Breast epithelium (tissue), 3 donors: ENCODE measurements around the gene CLHC1.

ENCODE experiments used
- POLR2A ChIP-seq: fragments of 450-650 bp; IDR thresholded peaks from one replicate; pipeline ENCODE4 v1.6.1; 2016; ENCODE audit warnings: antibody characterized with exemption, mild to moderate bottlenecking, moderate library complexity
- POLR2AphosphoS5 ChIP-seq, 3 donors: sonication (generic); formaldehyde crosslinking; IDR thresholded peaks; one replicate each; pipeline ENCODE4 v1.6.1; 2017; ENCODE audit warnings: antibody characterized with exemption in 3 of 3
- TF ChIP-seq, protein P1 (sequence below), 3 donors: fragments of 450-650 bp; IDR thresholded peaks; one replicate each; pipeline ENCODE4 v1.5.1; 2016 to 2017; ENCODE audit warnings: antibody characterized with exemption in 3 of 3, mild to moderate bottlenecking in 3 of 3, moderate library complexity in 3 of 3

- no peak for TF ChIP-seq POLR2AphosphoS5 (IDR thresholded peaks at IDR 0.05)
- TF ChIP-seq, protein P1, sequence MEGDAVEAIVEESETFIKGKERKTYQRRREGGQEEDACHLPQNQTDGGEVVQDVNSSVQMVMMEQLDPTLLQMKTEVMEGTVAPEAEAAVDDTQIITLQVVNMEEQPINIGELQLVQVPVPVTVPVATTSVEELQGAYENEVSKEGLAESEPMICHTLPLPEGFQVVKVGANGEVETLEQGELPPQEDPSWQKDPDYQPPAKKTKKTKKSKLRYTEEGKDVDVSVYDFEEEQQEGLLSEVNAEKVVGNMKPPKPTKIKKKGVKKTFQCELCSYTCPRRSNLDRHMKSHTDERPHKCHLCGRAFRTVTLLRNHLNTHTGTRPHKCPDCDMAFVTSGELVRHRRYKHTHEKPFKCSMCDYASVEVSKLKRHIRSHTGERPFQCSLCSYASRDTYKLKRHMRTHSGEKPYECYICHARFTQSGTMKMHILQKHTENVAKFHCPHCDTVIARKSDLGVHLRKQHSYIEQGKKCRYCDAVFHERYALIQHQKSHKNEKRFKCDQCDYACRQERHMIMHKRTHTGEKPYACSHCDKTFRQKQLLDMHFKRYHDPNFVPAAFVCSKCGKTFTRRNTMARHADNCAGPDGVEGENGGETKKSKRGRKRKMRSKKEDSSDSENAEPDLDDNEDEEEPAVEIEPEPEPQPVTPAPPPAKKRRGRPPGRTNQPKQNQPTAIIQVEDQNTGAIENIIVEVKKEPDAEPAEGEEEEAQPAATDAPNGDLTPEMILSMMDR (IDR thresholded peaks at IDR 0.05) = no peak
- no peak for TF ChIP-seq POLR2A
These were observed 7.6 kb upstream of the CLHC1 start for GRCh38 chr2:55239656-55240222.
